Gastroesophageal sphincter (tissue), 4 donors: Measurements from ENCODE around the gene CNTNAP4. TPM values are rescaled to one million over a fixed set of nuclear protein-coding genes. Genes with fewer than 3 reads are reported as not detected.

ENCODE experiments used
- ATAC-seq: fragments of 150-250 bp; one replicate; pipeline ENCODE4 v1.9.1; 2016; ENCODE audit warnings: mild to moderate bottlenecking, moderate library complexity
- H3K27ac ChIP-seq, 4 donors: fragments of 200-600 bp; sonication (generic) in 3 of 4; 1 replicate in 3 of 4; 2 replicates in 1 of 4; pipeline ENCODE4 v1.5.1; 2016 to 2019
- H3K27me3 ChIP-seq: fragments of 200-600 bp; sonication (generic); one replicate; pipeline ENCODE4 v1.5.1; 2019
- H3K36me3 ChIP-seq, 2 donors: fragments of 200-600 bp; sonication (generic); one replicate each; pipeline ENCODE4 v1.5.1; 2019; ENCODE audit warnings: control low read depth in 1 of 2
- H3K4me1 ChIP-seq, 3 donors: fragments of 200-600 bp; sonication (generic); 1 replicate in 2 of 3; 2 replicates in 1 of 3; pipeline ENCODE4 v1.5.1; 2016 to 2019; ENCODE audit warnings: control low read depth in 2 of 3
- H3K4me3 ChIP-seq, 2 donors: fragments of 200-600 bp; sonication (generic); one replicate each; pipeline ENCODE4 v1.5.1; 2019; ENCODE audit warnings: mild to moderate bottlenecking in 1 of 2, moderate library complexity in 1 of 2
- H3K9me3 ChIP-seq, 3 donors: fragments of 200-600 bp; sonication (generic); one replicate each; pipeline ENCODE4 v1.5.1; 2017 to 2019; ENCODE audit warnings: control low read depth in 2 of 3
- CTCF ChIP-seq, 4 experiments: fragments of 200-600 bp in 2 of 4; fragments of 450-650 bp in 2 of 4; sonication (generic) in 1 of 4; IDR thresholded peaks; one replicate each; pipeline ENCODE4 v1.5.1; 2017 to 2019; ENCODE audit warnings: antibody characterized with exemption in 4 of 4, mild to moderate bottlenecking in 2 of 4, moderate library complexity in 2 of 4
- EP300 ChIP-seq: sonication (generic); formaldehyde crosslinking; IDR thresholded peaks from one replicate; pipeline ENCODE4 v1.6.1; 2017; ENCODE audit warnings: antibody characterized with exemption, mild to moderate bottlenecking
- POLR2A ChIP-seq, 2 donors: fragments of 450-650 bp; IDR thresholded peaks; one replicate each; pipeline ENCODE4 v1.6.1; 2017; ENCODE audit warnings: antibody characterized with exemption in 2 of 2, mild to moderate bottlenecking in 2 of 2, moderate library complexity in 1 of 2
- POLR2AphosphoS5 ChIP-seq: sonication (generic); formaldehyde crosslinking; IDR thresholded peaks from one replicate; pipeline ENCODE4 v1.6.1; 2017; ENCODE audit warnings: antibody characterized with exemption
- WGBS, 2 donors: methylation state at CpG; one replicate each; pipeline ENCODE4 v1.1.5; 2018; ENCODE audit warnings: low coverage in 1 of 2; 5-methylcytosine and 5-hydroxymethylcytosine counted together
- total RNA-seq, 4 donors: library from RNA; depleted of rRNA; stranded (reverse); fragments of >200 nt; gene quantifications; one replicate each; pipeline ENCODE4 v1.1.0, GENCODE V29; 2016

The CNTNAP4 gene
- total RNA-seq, 4 donors from 2014 or later, result 0.13 to 0.94 (median 0.46) TPM

DNA sequence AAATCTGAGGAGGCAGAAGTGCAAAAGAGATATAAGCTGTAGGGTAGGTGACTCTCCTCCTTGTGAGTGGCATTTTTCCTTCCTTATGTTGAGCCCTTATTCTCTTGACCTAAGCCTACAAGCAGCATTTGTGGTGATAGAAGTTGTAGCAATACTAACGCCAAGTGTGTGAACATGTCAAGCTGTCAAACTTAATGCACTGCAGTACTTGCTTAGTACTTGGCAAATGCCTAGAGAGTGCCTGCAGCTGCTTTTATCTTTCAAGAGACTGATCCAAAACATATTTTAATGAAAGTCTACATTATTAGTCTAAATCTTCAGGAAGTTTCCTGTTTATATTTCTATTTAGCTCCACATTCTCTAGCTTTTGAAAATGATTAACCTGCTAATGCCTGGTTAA, 83.2 kb downstream of the CNTNAP4 start:
- H3K36me3 ChIP-seq, result no peaks in the 10 kb centered on the region
- ATAC-seq, result no peak
- H3K4me3 ChIP-seq, result no peak overlapping the region
- H3K9me3 ChIP-seq, result no peaks in the 10 kb centered on the region
- WGBS, 2 donors, result 10 to 67% methylated on average over 1 of the region's 1 CpG
- H3K4me1 ChIP-seq, result no peaks in the 10 kb centered on the region
- H3K27me3 ChIP-seq, result no peaks in the 10 kb centered on the region
- TF ChIP-seq EP300 (no peak), CTCF (IDR thresholded peaks at IDR 0.05) (no peak), POLR2A (IDR thresholded peaks at IDR 0.05) (no peak), POLR2AphosphoS5 (no peak)
- H3K27ac ChIP-seq, result no peak overlapping the region

GRCh38 chr16:76370344-76370743, 93.1 kb downstream of the CNTNAP4 start:
- H3K4me1 ChIP-seq, result no peaks in the 10 kb centered on the region
- 37 to 45% methylated on average over 2 to 4 of the region's 4 CpGs for WGBS, 2 donors
- no peaks in the 10 kb centered on the region for H3K27me3 ChIP-seq
- no peak overlapping the region for H3K4me3 ChIP-seq
- no peaks in the 10 kb centered on the region for H3K36me3 ChIP-seq
- H3K27ac ChIP-seq, result no peak overlapping the region
- H3K9me3 ChIP-seq, result no peaks in the 10 kb centered on the region
- TF ChIP-seq POLR2A (IDR thresholded peaks at IDR 0.05), result no peak
- TF ChIP-seq POLR2AphosphoS5, result no peak
- TF ChIP-seq CTCF (IDR thresholded peaks at IDR 0.05), result no peak
- TF ChIP-seq EP300, result no peak
- ATAC-seq, result no peak

- WGBS, 2 donors, result 90% methylated on average over 2 of the region's 3 CpGs; no CpG with 5 or more reads in 1 of the 2 donors
- H3K4me1 ChIP-seq, result no peaks in the 10 kb centered on the region
- no peaks in the 10 kb centered on the region for H3K36me3 ChIP-seq
- no peaks in the 10 kb centered on the region for H3K27me3 ChIP-seq
- H3K9me3 ChIP-seq, result no peaks in the 10 kb centered on the region
- no peak for TF ChIP-seq POLR2AphosphoS5
- TF ChIP-seq EP300, result no peak
- no peak for TF ChIP-seq POLR2A (IDR thresholded peaks at IDR 0.05)
- no peak for TF ChIP-seq CTCF (IDR thresholded peaks at IDR 0.05)
- ATAC-seq, result no peak
- H3K4me3 ChIP-seq, result no peak overlapping the region
- H3K27ac ChIP-seq, result no peak overlapping the region
Observed at GRCh38 chr16:76371441-76371840, 94.2 kb downstream of the CNTNAP4 start.

DNA sequence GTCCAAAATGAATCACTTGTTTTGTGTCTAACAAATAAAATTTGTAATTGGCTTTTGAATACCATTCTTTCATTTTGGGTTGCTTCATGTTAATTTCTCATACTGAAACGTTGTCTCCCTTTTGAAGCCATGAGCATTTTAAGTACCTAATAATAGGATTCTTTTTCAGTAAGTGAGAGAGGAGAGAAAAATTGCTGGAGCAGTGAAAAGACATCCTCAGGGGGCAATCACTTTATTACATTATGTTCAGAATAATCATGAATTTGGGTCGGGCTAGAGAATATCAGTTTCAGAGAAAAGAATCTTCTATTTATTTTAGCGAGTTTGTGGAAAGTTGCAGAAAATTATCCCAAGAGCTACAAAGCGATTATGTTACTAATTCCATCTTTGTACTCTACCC, 96.8 kb downstream of the CNTNAP4 start:
- 69 to 76% methylated on average over 4 of the region's 4 CpGs for WGBS, 2 donors
- no peak for ATAC-seq

More for the DNA sequence above, 96.8 kb downstream of the CNTNAP4 start:
- TF ChIP-seq EP300, result no peak
- TF ChIP-seq POLR2AphosphoS5, result no peak
- TF ChIP-seq CTCF (IDR thresholded peaks at IDR 0.05), result no peak
- TF ChIP-seq POLR2A (IDR thresholded peaks at IDR 0.05), result no peak
- Histone ChIP-seq H3K9me3 (no peaks in the 10 kb centered on the region), H3K36me3 (no peaks in the 10 kb centered on the region), H3K4me1 (no peaks in the 10 kb centered on the region), H3K27me3 (no peaks in the 10 kb centered on the region), H3K27ac (no peak overlapping the region), H3K4me3 (no peak overlapping the region)
